Spleen (tissue), 7 donors: Measurements from ENCODE around the gene PLCB1.

Source experiments
- CTCF ChIP-seq, 11 experiments: fragments of 200-600 bp in 7 of 11; fragments of 450-650 bp in 4 of 11; sonication (generic) in 4 of 11; IDR thresholded peaks in 8 of 11; conservative IDR thresholded peaks in 3 of 11; 1 replicate in 7 of 11; 2 replicates in 4 of 11; pipeline versions ENCODE4 v1.4.0 to v1.8.0; 2016 to 2021; ENCODE audit warnings: antibody characterized with exemption in 11 of 11, inconsistent platforms in 4 of 11, mild to moderate bottlenecking in 1 of 11
- POLR2A ChIP-seq, 3 donors: fragments of 450-650 bp; IDR thresholded peaks; one replicate each; pipeline ENCODE4 v1.5.1; 2017; ENCODE audit warnings: antibody characterized with exemption in 3 of 3, mild to moderate bottlenecking in 1 of 3
- POLR2AphosphoS5 ChIP-seq, 3 donors: sonication (generic); formaldehyde crosslinking; IDR thresholded peaks; one replicate each; pipeline ENCODE4 v1.5.1; 2017; ENCODE audit warnings: antibody characterized with exemption in 3 of 3
- donor health status: DM: no; HTN: no; CAD: no; lungs with moderate emphysema.
- donor health status: DM: no; HTN: no; CAD: no.
- donor health status: DM: no; HTN: no; CAD: no.

GRCh38 chr20:8571611-8572010 is 439.5 kb downstream of the PLCB1 start:
- TF ChIP-seq CTCF (IDR thresholded peaks at IDR 0.05 in 8 of 11, conservative IDR thresholded peaks at IDR 0.05 in 3 of 11) (no peak), POLR2A (IDR thresholded peaks at IDR 0.05) (no peak), POLR2AphosphoS5 (IDR thresholded peaks at IDR 0.05) (no peak)
